ENCODE results near the gene CAMK2A. TPM values are rescaled to one million over a fixed set of nuclear protein-coding genes. Genes with fewer than 3 reads are reported as not detected.

The CAMK2A gene
- total RNA-seq, 1 donor from 2014 or later, result 1.1 TPM

- H3K4me3 Mint-ChIP-seq (ENCODE audit: unreplicated experiment), result no peak overlapping the region
- DNase-seq (ENCODE audit: low spot score), result no peak
- H3K4me1 Mint-ChIP-seq (ENCODE audit: unreplicated experiment), result peaks cover 17% of the 10 kb centered on the region
- TF ChIP-seq, protein P1, sequence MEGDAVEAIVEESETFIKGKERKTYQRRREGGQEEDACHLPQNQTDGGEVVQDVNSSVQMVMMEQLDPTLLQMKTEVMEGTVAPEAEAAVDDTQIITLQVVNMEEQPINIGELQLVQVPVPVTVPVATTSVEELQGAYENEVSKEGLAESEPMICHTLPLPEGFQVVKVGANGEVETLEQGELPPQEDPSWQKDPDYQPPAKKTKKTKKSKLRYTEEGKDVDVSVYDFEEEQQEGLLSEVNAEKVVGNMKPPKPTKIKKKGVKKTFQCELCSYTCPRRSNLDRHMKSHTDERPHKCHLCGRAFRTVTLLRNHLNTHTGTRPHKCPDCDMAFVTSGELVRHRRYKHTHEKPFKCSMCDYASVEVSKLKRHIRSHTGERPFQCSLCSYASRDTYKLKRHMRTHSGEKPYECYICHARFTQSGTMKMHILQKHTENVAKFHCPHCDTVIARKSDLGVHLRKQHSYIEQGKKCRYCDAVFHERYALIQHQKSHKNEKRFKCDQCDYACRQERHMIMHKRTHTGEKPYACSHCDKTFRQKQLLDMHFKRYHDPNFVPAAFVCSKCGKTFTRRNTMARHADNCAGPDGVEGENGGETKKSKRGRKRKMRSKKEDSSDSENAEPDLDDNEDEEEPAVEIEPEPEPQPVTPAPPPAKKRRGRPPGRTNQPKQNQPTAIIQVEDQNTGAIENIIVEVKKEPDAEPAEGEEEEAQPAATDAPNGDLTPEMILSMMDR (IDR thresholded peaks at IDR 0.05; ENCODE audit: unreplicated experiment), result no peak
- H3K27ac Mint-ChIP-seq (ENCODE audit: unreplicated experiment), result no peak overlapping the region
- H3K27me3 Mint-ChIP-seq (ENCODE audit: unreplicated experiment), result peaks cover 2% of the 10 kb centered on the region
- no peaks in the 10 kb centered on the region for H3K36me3 Mint-ChIP-seq (ENCODE audit: low read depth, unreplicated experiment)
- no peaks in the 10 kb centered on the region for H3K9me3 Mint-ChIP-seq (ENCODE audit: unreplicated experiment)
These were observed 6.9 kb upstream of the CAMK2A start for GRCh38 chr5:150296496-150296895.

GRCh38 chr5:150295741-150296486 is 6.3 kb upstream of the CAMK2A start:
- Mint-ChIP-seq H3K27ac (ENCODE audit: unreplicated experiment) (no peak overlapping the region), H3K4me1 (ENCODE audit: unreplicated experiment) (peaks cover 11% of the 10 kb centered on the region), H3K9me3 (ENCODE audit: unreplicated experiment) (no peaks in the 10 kb centered on the region), H3K27me3 (ENCODE audit: unreplicated experiment) (peaks cover 2% of the 10 kb centered on the region), H3K36me3 (ENCODE audit: low read depth, unreplicated experiment) (no peaks in the 10 kb centered on the region), H3K4me3 (ENCODE audit: unreplicated experiment) (no peak overlapping the region)
- TF ChIP-seq, protein P1 (IDR thresholded peaks at IDR 0.05; ENCODE audit: unreplicated experiment), result no peak
- DNase-seq (ENCODE audit: low spot score), result no peak

DNA sequence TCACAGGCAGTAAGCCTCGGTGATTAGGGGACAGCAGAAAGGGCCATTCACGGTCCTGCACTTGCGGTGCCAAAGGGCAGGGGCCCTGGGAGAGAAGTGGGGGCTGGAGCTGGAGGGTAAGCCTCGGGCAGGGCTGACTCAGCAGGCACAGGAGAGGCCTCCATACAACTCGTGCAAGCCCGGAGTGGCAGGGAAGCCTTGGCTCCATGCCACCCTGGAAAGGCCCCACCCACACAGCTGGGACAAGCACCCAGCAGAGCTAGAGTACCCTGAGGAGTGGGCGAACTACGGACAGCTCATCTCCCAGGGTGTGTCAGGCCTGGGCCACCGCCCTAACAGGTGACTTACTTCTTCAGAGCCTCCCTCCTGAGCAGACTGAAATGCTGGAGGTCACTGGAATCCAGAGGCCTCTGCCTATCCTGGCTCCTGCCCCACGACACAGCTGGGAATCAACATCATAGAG is 5.6 kb upstream of the CAMK2A start:
- peaks cover 7% of the 10 kb centered on the region for H3K4me1 Mint-ChIP-seq (ENCODE audit: unreplicated experiment)
- no peak overlapping the region for H3K4me3 Mint-ChIP-seq (ENCODE audit: unreplicated experiment)
- H3K27me3 Mint-ChIP-seq (ENCODE audit: unreplicated experiment), result peaks cover 2% of the 10 kb centered on the region
- no peak for DNase-seq (ENCODE audit: low spot score)
- H3K9me3 Mint-ChIP-seq (ENCODE audit: unreplicated experiment), result no peaks in the 10 kb centered on the region
- TF ChIP-seq, protein P1 (IDR thresholded peaks at IDR 0.05; ENCODE audit: unreplicated experiment), result no peak
- H3K27ac Mint-ChIP-seq (ENCODE audit: unreplicated experiment), result no peak overlapping the region
- no peaks in the 10 kb centered on the region for H3K36me3 Mint-ChIP-seq (ENCODE audit: low read depth, unreplicated experiment)

GRCh38 chr5:150294551-150295071 is 5.0 kb upstream of the CAMK2A start:
- no peaks in the 10 kb centered on the region for H3K9me3 Mint-ChIP-seq (ENCODE audit: unreplicated experiment)
- TF ChIP-seq, protein P1 (IDR thresholded peaks at IDR 0.05; ENCODE audit: unreplicated experiment), result no peak
- H3K27me3 Mint-ChIP-seq (ENCODE audit: unreplicated experiment), result peaks cover 2% of the 10 kb centered on the region
- H3K4me1 Mint-ChIP-seq (ENCODE audit: unreplicated experiment), result peaks cover 4% of the 10 kb centered on the region
- no peak for DNase-seq (ENCODE audit: low spot score)
- no peak overlapping the region for H3K27ac Mint-ChIP-seq (ENCODE audit: unreplicated experiment)
- H3K36me3 Mint-ChIP-seq (ENCODE audit: low read depth, unreplicated experiment), result no peaks in the 10 kb centered on the region
- H3K4me3 Mint-ChIP-seq (ENCODE audit: unreplicated experiment), result no peak overlapping the region
